HCT116 (cell line): ENCODE data around the gene DNAJB13. TPM values are rescaled to one million over a fixed set of nuclear protein-coding genes. Genes with fewer than 3 reads are reported as not detected.

ENCODE experiments used
- ATAC-seq: fragments of 200-7000 bp; cut with Tn5 transposase; 2 replicates; pipeline ENCODE4 v1.9.1; 2020; ENCODE audit warnings: mild to moderate bottlenecking, moderate library complexity
- BruUV-seq: library from RNA; stranded (reverse); fragments of 400-500 nt; replicated peaks from 2 replicates; lab custom pipeline; 2021; lab: Mats Ljungman, UMichigan
- CTCF ChIA-PET: fragments of 300-600 bp; sonication (Branson Sonifier 250); formaldehyde crosslinking; loops from one replicate; lab custom pipeline; 2021; ENCODE audit warnings: antibody characterized with exemption; lab: Charles Lee
- POLR2A ChIA-PET: fragments of 300-600, 350-600 bp; sonication (Branson Sonifier 250); formaldehyde crosslinking; loops from one replicate; lab custom pipeline; 2021; ENCODE audit warnings: antibody characterized with exemption; lab: Charles Lee
- RAD21 ChIA-PET, 2 experiments: fragments of 300-600 bp; sonication (Branson Sonifier 250); formaldehyde crosslinking; loops; one replicate each; lab custom pipeline; 2023; ENCODE audit warnings: low total read pairs in 2 of 2; ENCODE audit not compliant: uncharacterized antibody in 2 of 2, unreplicated experiment in 2 of 2, low non-redundant PET in 1 of 2; lab: Charles Lee
- DNase-seq: peaks from one replicate; pipeline ENCODE4 v3.0.0-alpha.2; 2010; ENCODE audit warnings: low read depth, low spot score
- H2AFZ ChIP-seq: fragments of 200-600 bp; shearing (Covaris generic), sonication (generic); 2 replicates; pipeline ENCODE4 v1.6.1; 2017; ENCODE audit warnings: low read depth, mixed run types, mixed read lengths, antibody characterized with exemption, low read length; ENCODE audit not compliant: poor library complexity, severe bottlenecking
- H3K27ac ChIP-seq: 2 replicates; pipeline ENCODE4 v1.5.1; 2012; ENCODE audit warnings: low read depth, low read length
- H3K27me3 ChIP-seq: fragments of 200-600 bp; sonication (generic); 2 replicates; pipeline ENCODE4 v1.6.1; 2016; ENCODE audit warnings: mixed run types, low read length, mixed read lengths; ENCODE audit not compliant: insufficient read depth
- H3K36me3 ChIP-seq, 2 experiments: fragments of 200-500 bp in 1 of 2; fragments of 200-600 bp in 1 of 2; sonication (Bioruptor generic) in 1 of 2; sonication (generic) in 1 of 2; 2 replicates each; pipeline versions ENCODE4 v1.5.1 to v1.6.1; 2014 to 2016; ENCODE audit warnings: low read length in 2 of 2, inconsistent platforms in 1 of 2, mixed read lengths in 1 of 2, mixed run types in 1 of 2; ENCODE audit not compliant: insufficient read depth in 2 of 2, control insufficient read depth in 1 of 2
- H3K4me1 ChIP-seq, 2 experiments: fragments of 200-600 bp in 1 of 2; sonication (generic) in 1 of 2; 2 replicates each; pipeline versions ENCODE4 v1.5.1 to v1.6.1; 2012 to 2017; ENCODE audit warnings: low read length in 2 of 2, inconsistent platforms in 1 of 2, mild to moderate bottlenecking in 1 of 2, mixed read lengths in 1 of 2, mixed run types in 1 of 2, moderate library complexity in 1 of 2; ENCODE audit not compliant: insufficient read depth in 2 of 2, control insufficient read depth in 1 of 2
- H3K4me2 ChIP-seq: fragments of 200-600 bp; sonication (generic); 2 replicates; pipeline ENCODE4 v1.6.1; 2017; ENCODE audit warnings: mixed run types, low read length, mixed read lengths
- H3K4me3 ChIP-seq, 2 experiments: fragments of 200-600 bp in 1 of 2; sonication (generic) in 1 of 2; replicated peaks in 1 of 2; 2 replicates each; pipeline ENCODE4 v1.5.1; 2011 to 2016; ENCODE audit warnings: low read length in 2 of 2, control low read depth in 1 of 2, low read depth in 1 of 2, mild to moderate bottlenecking in 1 of 2, mixed read lengths in 1 of 2, mixed run types in 1 of 2
- H3K79me2 ChIP-seq: fragments of 200-600 bp; sonication (generic); 2 replicates; pipeline ENCODE4 v1.6.1; 2017; ENCODE audit warnings: mild to moderate bottlenecking, mixed run types, low read length, moderate library complexity, mixed read lengths; ENCODE audit not compliant: insufficient read depth
- H3K9ac ChIP-seq: fragments of 200-600 bp; sonication (generic); 2 replicates; pipeline ENCODE4 v1.6.1; 2016; ENCODE audit warnings: low read length, mixed read lengths
- H3K9me2 ChIP-seq: fragments of 200-600 bp; sonication (generic), shearing (Covaris generic); 2 replicates; pipeline ENCODE4 v1.6.1; 2017; ENCODE audit warnings: mixed run types, mild to moderate bottlenecking, moderate library complexity; ENCODE audit not compliant: insufficient read depth
- H3K9me3 ChIP-seq, 2 experiments: fragments of 200-500 bp in 1 of 2; fragments of 200-600 bp in 1 of 2; sonication (Bioruptor generic) in 1 of 2; sonication (generic) in 1 of 2; 2 replicates each; pipeline ENCODE4 v1.6.1; 2014 to 2017; ENCODE audit warnings: low read length in 2 of 2, mixed read lengths in 2 of 2, inconsistent platforms in 1 of 2, low read depth in 1 of 2, mild to moderate bottlenecking in 1 of 2, mixed run types in 1 of 2, moderate library complexity in 1 of 2; ENCODE audit not compliant: control insufficient read depth in 1 of 2, insufficient read depth in 1 of 2
- H4K20me1 ChIP-seq: fragments of 200-600 bp; sonication (generic), shearing (Covaris generic); 2 replicates; pipeline ENCODE4 v1.6.1; 2017; ENCODE audit warnings: mixed run types, mild to moderate bottlenecking, moderate library complexity; ENCODE audit not compliant: insufficient read depth
- ATF3 ChIP-seq: IDR thresholded peaks from 2 replicates; pipeline ENCODE4 v1.6.1; 2012
- CEBPB ChIP-seq: IDR thresholded peaks from 2 replicates; pipeline ENCODE4 v1.6.1; 2012; ENCODE audit warnings: low read depth
- ELF1 ChIP-seq: IDR thresholded peaks from 2 replicates; pipeline ENCODE4 v1.6.1; 2012; ENCODE audit warnings: low read depth, borderline replicate concordance
- EZH2 ChIP-seq: fragments of 200-600 bp; sonication (generic); IDR thresholded peaks from 2 replicates; pipeline ENCODE4 v1.6.1; 2017; ENCODE audit warnings: antibody characterized with exemption, mixed run types
- FOSL1 ChIP-seq: IDR thresholded peaks from 2 replicates; pipeline ENCODE4 v1.6.1; 2012; ENCODE audit warnings: low read depth
- JUND ChIP-seq: IDR thresholded peaks from 2 replicates; pipeline ENCODE4 v1.6.1; 2012
- SP1 ChIP-seq: IDR thresholded peaks from 2 replicates; pipeline ENCODE4 v1.6.1; 2012; ENCODE audit warnings: low read depth
- TCF7L2 ChIP-seq: IDR thresholded peaks from 2 replicates; pipeline ENCODE4 v1.7.0; 2011; ENCODE audit warnings: borderline replicate concordance, inconsistent platforms; ENCODE audit not compliant: insufficient read depth, insufficient read length; ENCODE audit errors: extremely low read depth
- ZNF274 ChIP-seq: fragments of 200-500 bp; sonication (Bioruptor generic); IDR thresholded peaks from 2 replicates; pipeline ENCODE4 v1.6.1; 2014; ENCODE audit warnings: mild to moderate bottlenecking, low read depth, low read length, inconsistent platforms
- intact Hi-C: fragments of 100-400 bp; cut with micrococcal nuclease; formaldehyde crosslinking; loops from 2 replicates; pipeline ENCODE4 v1.10.0; 2022
- total RNA-seq: library from RNA; stranded (reverse); gene quantifications from one replicate; pipeline ENCODE4 v1.2.1, GENCODE V29; 2021; ENCODE audit not compliant: unreplicated experiment
- TF ChIP-seq, protein P1 (sequence below), 3 experiments: fragments of 200-600 bp in 1 of 3; sonication (generic) in 1 of 3; IDR thresholded peaks in 2 of 3; conservative IDR thresholded peaks in 1 of 3; 2 replicates each; pipeline ENCODE4 v1.5.1; 2012 to 2017; ENCODE audit warnings: low read depth in 2 of 3, low read length in 2 of 3, antibody characterized with exemption in 1 of 3, borderline replicate concordance in 1 of 3, control low read depth in 1 of 3, mild to moderate bottlenecking in 1 of 3, mixed read lengths in 1 of 3, mixed run types in 1 of 3, moderate library complexity in 1 of 3; ENCODE audit not compliant: insufficient read depth in 1 of 3
- TF ChIP-seq, protein P2 (sequence below): IDR thresholded peaks from 2 replicates; pipeline ENCODE4 v1.6.1; 2012

Gene DNAJB13
- total RNA-seq, 1 experiment from 2014 or later, result 0.22 TPM

DNA sequence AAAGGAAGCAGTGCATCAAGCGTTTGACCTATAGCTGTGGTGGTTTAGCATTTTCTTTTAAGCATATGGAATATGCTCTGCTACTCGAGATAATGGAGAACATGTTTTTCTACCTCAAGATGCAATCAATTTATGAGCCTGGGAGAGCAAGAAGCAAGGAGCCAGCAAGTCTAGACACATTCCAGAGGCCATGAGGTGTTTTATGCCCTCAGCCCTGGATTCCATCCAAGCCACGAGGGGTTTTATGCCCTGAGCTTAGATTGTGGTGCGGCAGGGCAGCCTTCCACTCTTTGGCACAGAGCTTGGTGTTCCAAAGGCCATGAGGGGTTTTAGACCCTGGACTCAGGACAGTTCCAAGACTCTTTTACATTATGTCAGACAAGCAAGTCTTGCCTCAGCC, 11.7 kb upstream of the DNAJB13 start:
- Histone ChIP-seq H3K79me2 (no peaks in the 10 kb centered on the region), H3K4me1 (no peaks in the 10 kb centered on the region), H3K9ac (no peak overlapping the region), H3K4me2 (no peak overlapping the region), H3K4me3 (no peak overlapping the region), H3K27ac (no peak overlapping the region), H3K9me3 (peaks cover 6 to 13% of the 10 kb centered on the region in 2 experiments; a peak in 3 of 4 replicates), H4K20me1 (no peaks in the 10 kb centered on the region), H3K27me3 (no peaks in the 10 kb centered on the region), H3K9me2 (no peaks in the 10 kb centered on the region), H3K36me3 (no peaks in the 10 kb centered on the region), H2AFZ (no peak overlapping the region)
- ATAC-seq (no peak), DNase-seq (no peak)
- BruUV-seq, result no TSS peak
- ChIA-PET CTCF (no interaction called here), RAD21 (no interaction called here), POLR2A (no interaction called here)
- TF ChIP-seq, protein P1, sequence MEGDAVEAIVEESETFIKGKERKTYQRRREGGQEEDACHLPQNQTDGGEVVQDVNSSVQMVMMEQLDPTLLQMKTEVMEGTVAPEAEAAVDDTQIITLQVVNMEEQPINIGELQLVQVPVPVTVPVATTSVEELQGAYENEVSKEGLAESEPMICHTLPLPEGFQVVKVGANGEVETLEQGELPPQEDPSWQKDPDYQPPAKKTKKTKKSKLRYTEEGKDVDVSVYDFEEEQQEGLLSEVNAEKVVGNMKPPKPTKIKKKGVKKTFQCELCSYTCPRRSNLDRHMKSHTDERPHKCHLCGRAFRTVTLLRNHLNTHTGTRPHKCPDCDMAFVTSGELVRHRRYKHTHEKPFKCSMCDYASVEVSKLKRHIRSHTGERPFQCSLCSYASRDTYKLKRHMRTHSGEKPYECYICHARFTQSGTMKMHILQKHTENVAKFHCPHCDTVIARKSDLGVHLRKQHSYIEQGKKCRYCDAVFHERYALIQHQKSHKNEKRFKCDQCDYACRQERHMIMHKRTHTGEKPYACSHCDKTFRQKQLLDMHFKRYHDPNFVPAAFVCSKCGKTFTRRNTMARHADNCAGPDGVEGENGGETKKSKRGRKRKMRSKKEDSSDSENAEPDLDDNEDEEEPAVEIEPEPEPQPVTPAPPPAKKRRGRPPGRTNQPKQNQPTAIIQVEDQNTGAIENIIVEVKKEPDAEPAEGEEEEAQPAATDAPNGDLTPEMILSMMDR (IDR thresholded peaks at IDR 0.05 in 2 of 3, conservative IDR thresholded peaks at IDR 0.05 in 1 of 3; ENCODE audit: borderline replicate concordance in 1 of 3, insufficient read depth in 1 of 3, low read depth in 2 of 3, low read length in 2 of 3), result no peak
- no peak for TF ChIP-seq TCF7L2
- no peak for TF ChIP-seq ZNF274
- TF ChIP-seq EZH2, result no peak
- TF ChIP-seq SP1, result no peak
- no peak for TF ChIP-seq FOSL1
- TF ChIP-seq CEBPB, result no peak
- no peak for TF ChIP-seq ATF3
- TF ChIP-seq JUND, result no peak
- no peak for TF ChIP-seq ELF1
- TF ChIP-seq, protein P2, sequence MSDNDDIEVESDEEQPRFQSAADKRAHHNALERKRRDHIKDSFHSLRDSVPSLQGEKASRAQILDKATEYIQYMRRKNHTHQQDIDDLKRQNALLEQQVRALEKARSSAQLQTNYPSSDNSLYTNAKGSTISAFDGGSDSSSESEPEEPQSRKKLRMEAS, result no peak
- intact Hi-C loops, result no loop called here
